Activated naive CD4-positive, alpha-beta T cell treated with anti-CD3 and anti-CD28 coated beads for 36 hours (primary cell): ENCODE data around the gene COG7. TPM values are rescaled to one million over a fixed set of nuclear protein-coding genes. Genes with fewer than 3 reads are reported as not detected.
"Not testable (repeated sequence)": the region's sequence is repeated elsewhere in the genome, so short reads cannot be mapped to it uniquely, and the experiment has no call there.

Experiments used
- CTCF ChIA-PET: fragments of 350-600 bp; sonication (Branson Sonifier 250); formaldehyde crosslinking; loops from one replicate; lab custom pipeline; 2021; ENCODE audit warnings: antibody characterized with exemption; lab: Charles Lee
- DNase-seq: peaks from one replicate; pipeline ENCODE4 v3.0.0-alpha.2; 2020
- H3K27ac Mint-ChIP-seq: one replicate; pipeline ENCODE4 v1.8.0; 2021; ENCODE audit warnings: mild to moderate bottlenecking, mixed read lengths
- H3K27me3 Mint-ChIP-seq: one replicate; pipeline ENCODE4 v1.8.0; 2021; ENCODE audit warnings: low read depth, mixed read lengths
- H3K36me3 Mint-ChIP-seq: one replicate; pipeline ENCODE4 v1.8.0; 2021; ENCODE audit warnings: low read depth, mixed read lengths
- H3K4me1 Mint-ChIP-seq: one replicate; pipeline ENCODE4 v1.8.0; 2021; ENCODE audit warnings: low read depth, mixed read lengths
- H3K4me3 Mint-ChIP-seq: one replicate; pipeline ENCODE4 v1.8.0; 2021; ENCODE audit warnings: mild to moderate bottlenecking, moderate library complexity, mixed read lengths
- H3K9me3 Mint-ChIP-seq: one replicate; pipeline ENCODE4 v1.8.0; 2021; ENCODE audit warnings: mixed read lengths
- intact Hi-C: fragments of 100-400 bp; cut with micrococcal nuclease; formaldehyde crosslinking; loops from one replicate; pipeline ENCODE4 v1.15.1; 2023
- total RNA-seq, 2 experiments: library from RNA; stranded (reverse); gene quantifications; one replicate each; pipeline ENCODE4 v1.2.3, GENCODE V29; 2021

The COG7 gene
- total RNA-seq, 2 experiments from 2014 or later: 16.4 to 16.9 TPM

GRCh38 chr16:23407436-23408127 is 45.4 kb downstream of the COG7 start:
- no peak for DNase-seq
- peaks cover 24% of the 10 kb centered on the region for H3K36me3 Mint-ChIP-seq
- H3K4me3 Mint-ChIP-seq: no peak overlapping the region
- H3K27me3 Mint-ChIP-seq: no peaks in the 10 kb centered on the region
- intact Hi-C loops: no loop called here
- CTCF ChIA-PET: no interaction called here
- H3K4me1 Mint-ChIP-seq: no peaks in the 10 kb centered on the region
- H3K27ac Mint-ChIP-seq: no peak overlapping the region
- no peaks in the 10 kb centered on the region for H3K9me3 Mint-ChIP-seq

GRCh38 chr16:23406546-23407240 is 46.3 kb downstream of the COG7 start:
- CTCF ChIA-PET: no interaction called here
- Mint-ChIP-seq H3K9me3 (no peaks in the 10 kb centered on the region), H3K36me3 (peaks cover 24% of the 10 kb centered on the region), H3K27me3 (no peaks in the 10 kb centered on the region), H3K4me1 (no peaks in the 10 kb centered on the region), H3K4me3 (no peak overlapping the region), H3K27ac (no peak overlapping the region)
- intact Hi-C loops: no loop called here
- DNase-seq: no peak

GRCh38 chr16:23406024-23406423 is 47.0 kb downstream of the COG7 start:
- peaks cover 23% of the 10 kb centered on the region for H3K36me3 Mint-ChIP-seq
- H3K4me1 Mint-ChIP-seq: no peaks in the 10 kb centered on the region
- no peak for DNase-seq
- CTCF ChIA-PET: no interaction called here
- H3K4me3 Mint-ChIP-seq: no peak overlapping the region
- intact Hi-C loops: no loop called here
- H3K27me3 Mint-ChIP-seq: no peaks in the 10 kb centered on the region
- no peak overlapping the region for H3K27ac Mint-ChIP-seq
- no peaks in the 10 kb centered on the region for H3K9me3 Mint-ChIP-seq

- no peak for DNase-seq
- peaks cover 29% of the 10 kb centered on the region for H3K36me3 Mint-ChIP-seq
- H3K27me3 Mint-ChIP-seq: no peaks in the 10 kb centered on the region
- no peak overlapping the region for H3K4me3 Mint-ChIP-seq
- H3K9me3 Mint-ChIP-seq: no peaks in the 10 kb centered on the region
- no peaks in the 10 kb centered on the region for H3K4me1 Mint-ChIP-seq
- no peak overlapping the region for H3K27ac Mint-ChIP-seq
- CTCF ChIA-PET: interaction anchor here (1.5 kb wide), 1 partner anchor 32 kb away, joined by 6 read pairs; no protein-coding TSS in a partner anchor
- intact Hi-C loops: no loop called here
Measured at GRCh38 chr16:23403547-23403946, 49.4 kb downstream of the COG7 start.

GRCh38 chr16:23402100-23402499 is 50.9 kb downstream of the COG7 start:
- Mint-ChIP-seq H3K9me3 (no peaks in the 10 kb centered on the region), H3K4me3 (no peak overlapping the region), H3K27me3 (no peaks in the 10 kb centered on the region), H3K4me1 (no peaks in the 10 kb centered on the region), H3K27ac (no peak overlapping the region), H3K36me3 (peaks cover 26% of the 10 kb centered on the region)
- no peak for DNase-seq
- intact Hi-C loops: no loop called here
- CTCF ChIA-PET: no interaction called here

- CTCF ChIA-PET: no interaction called here
- no peak overlapping the region for H3K4me3 Mint-ChIP-seq
- no peaks in the 10 kb centered on the region for H3K27me3 Mint-ChIP-seq
- no peak overlapping the region for H3K27ac Mint-ChIP-seq
- no peaks in the 10 kb centered on the region for H3K4me1 Mint-ChIP-seq
- peaks cover 26% of the 10 kb centered on the region for H3K36me3 Mint-ChIP-seq
- H3K9me3 Mint-ChIP-seq: no peaks in the 10 kb centered on the region
- no peak for DNase-seq
- intact Hi-C loops: no loop called here
Measured at GRCh38 chr16:23401139-23401538, 51.9 kb downstream of the COG7 start.

- H3K27me3 Mint-ChIP-seq, CTCF ChIA-PET, H3K4me3 Mint-ChIP-seq, H3K27ac Mint-ChIP-seq, DNase-seq, intact Hi-C loops, H3K4me1 Mint-ChIP-seq, H3K9me3 Mint-ChIP-seq: not testable (repeated sequence)
- peaks cover 26% of the 10 kb centered on the region for H3K36me3 Mint-ChIP-seq
Measured at GRCh38 chr16:23400447-23400846, 52.5 kb downstream of the COG7 start.

GRCh38 chr16:23398987-23399805 is 53.8 kb downstream of the COG7 start:
- no peak for DNase-seq
- no peaks in the 10 kb centered on the region for H3K4me1 Mint-ChIP-seq
- no peaks in the 10 kb centered on the region for H3K9me3 Mint-ChIP-seq
- H3K27ac Mint-ChIP-seq: no peak overlapping the region
- CTCF ChIA-PET: no interaction called here
- H3K36me3 Mint-ChIP-seq: peaks cover 24% of the 10 kb centered on the region
- H3K27me3 Mint-ChIP-seq: no peaks in the 10 kb centered on the region
- H3K4me3 Mint-ChIP-seq: no peak overlapping the region
- intact Hi-C loops: no loop called here

- CTCF ChIA-PET: interaction anchor here (0.6 kb wide), 3 partner anchors 15 to 334 kb away, joined by 3 read pairs; no protein-coding TSS in a partner anchor
- Mint-ChIP-seq H3K4me3 (no peak overlapping the region), H3K4me1 (no peaks in the 10 kb centered on the region), H3K9me3 (no peaks in the 10 kb centered on the region), H3K27ac (no peak overlapping the region), H3K36me3 (peaks cover 14% of the 10 kb centered on the region), H3K27me3 (no peaks in the 10 kb centered on the region)
- intact Hi-C loops: no loop called here
- no peak for DNase-seq
Measured at GRCh38 chr16:23397464-23397863, 55.5 kb downstream of the COG7 start.

- Mint-ChIP-seq H3K9me3 (no peaks in the 10 kb centered on the region), H3K27ac (no peak overlapping the region), H3K36me3 (peaks cover 14% of the 10 kb centered on the region), H3K4me3 (no peak overlapping the region), H3K27me3 (no peaks in the 10 kb centered on the region), H3K4me1 (no peaks in the 10 kb centered on the region)
- CTCF ChIA-PET: interaction anchor here (0.5 kb wide), 1 partner anchor 36 kb away, joined by 3 read pairs; no protein-coding TSS in a partner anchor
- intact Hi-C loops: no loop called here
- no peak for DNase-seq
Measured at GRCh38 chr16:23395732-23396131, 57.3 kb downstream of the COG7 start.

- peaks cover 3% of the 10 kb centered on the region for H3K36me3 Mint-ChIP-seq
- no peaks in the 10 kb centered on the region for H3K4me1 Mint-ChIP-seq
- DNase-seq: no peak
- CTCF ChIA-PET: no interaction called here
- intact Hi-C loops: no loop called here
- no peak overlapping the region for H3K4me3 Mint-ChIP-seq
- no peaks in the 10 kb centered on the region for H3K9me3 Mint-ChIP-seq
- H3K27me3 Mint-ChIP-seq: no peaks in the 10 kb centered on the region
- H3K27ac Mint-ChIP-seq: no peak overlapping the region
Measured at GRCh38 chr16:23394141-23394831, 58.7 kb downstream of the COG7 start.

GRCh38 chr16:23392223-23392600 is 60.8 kb downstream of the COG7 start:
- H3K36me3 Mint-ChIP-seq: peaks cover 8% of the 10 kb centered on the region
- CTCF ChIA-PET: no interaction called here
- H3K4me1 Mint-ChIP-seq: no peaks in the 10 kb centered on the region
- intact Hi-C loops: no loop called here
- H3K9me3 Mint-ChIP-seq: no peaks in the 10 kb centered on the region
- no peak overlapping the region for H3K4me3 Mint-ChIP-seq
- H3K27ac Mint-ChIP-seq: no peak overlapping the region
- no peak for DNase-seq
- no peaks in the 10 kb centered on the region for H3K27me3 Mint-ChIP-seq
